Measurements from ENCODE around the gene TLE6.
A peak's percentile ranks its signal among the peaks of the same experiment; 100 is the strongest.

TLE6 gene

DNA sequence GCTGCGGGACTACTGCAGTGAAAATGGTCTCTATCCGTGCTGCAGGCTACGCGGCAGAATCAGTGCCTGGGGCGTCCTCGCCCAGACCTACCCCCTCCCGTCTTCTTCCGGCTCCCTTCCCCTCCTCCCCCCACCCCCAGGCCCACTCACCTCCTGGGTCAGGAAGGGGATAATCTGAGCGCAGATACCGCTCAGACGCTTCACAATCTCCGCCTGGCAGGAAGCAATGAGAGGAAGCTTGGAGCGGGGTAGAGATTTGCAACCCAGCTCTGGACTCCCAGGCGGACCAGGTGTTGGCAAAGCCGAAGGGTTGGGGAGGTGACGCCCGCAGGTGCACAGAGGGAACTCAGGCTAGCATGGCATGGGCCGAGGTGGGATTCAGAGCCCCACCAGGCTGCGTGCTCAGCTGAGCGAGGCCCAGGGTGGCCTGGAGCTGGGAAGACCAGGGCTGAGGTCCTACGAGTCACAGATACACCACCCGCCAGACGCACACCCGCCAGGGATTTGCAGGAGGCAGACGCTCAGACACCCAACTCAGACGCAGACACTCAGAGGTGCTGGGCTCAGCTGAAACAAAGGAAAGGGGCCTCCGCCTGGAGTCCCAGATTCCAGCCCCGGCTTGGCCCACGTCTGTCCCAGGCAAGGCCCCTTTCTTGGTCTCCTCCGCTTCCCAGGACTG is 47.6 kb downstream of the TLE6 start:
- H3K4me3 ChIP-seq (replicated peaks in 1 of 2; ENCODE audit: low read depth in 2 of 2, low read length in 2 of 2), result no peak overlapping the region
- no peak for DNase-seq (ENCODE audit: low read depth in 2 of 2)

DNA sequence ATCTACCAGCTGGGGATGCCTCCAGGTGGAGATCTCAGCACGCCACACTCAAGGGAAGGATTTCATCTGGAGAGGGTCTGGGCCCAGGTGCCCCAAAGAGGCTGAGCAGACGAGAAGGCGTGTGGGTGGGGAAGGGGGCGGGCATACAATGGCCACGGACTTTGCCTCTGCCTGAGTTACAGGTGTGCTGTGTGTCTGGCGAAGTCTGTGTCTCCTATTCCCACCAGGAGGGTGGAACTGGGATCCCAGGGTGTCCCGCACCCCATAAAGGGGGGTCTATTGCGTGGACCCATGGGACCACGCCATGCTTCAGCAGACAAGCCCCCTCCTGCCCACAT is 48.2 kb downstream of the TLE6 start:
- no peak overlapping the region for H3K4me3 ChIP-seq (replicated peaks in 1 of 2; ENCODE audit: low read depth in 2 of 2, low read length in 2 of 2)
- DNase-seq (ENCODE audit: low read depth in 2 of 2), result no peak
- TF ChIP-seq, protein P1, sequence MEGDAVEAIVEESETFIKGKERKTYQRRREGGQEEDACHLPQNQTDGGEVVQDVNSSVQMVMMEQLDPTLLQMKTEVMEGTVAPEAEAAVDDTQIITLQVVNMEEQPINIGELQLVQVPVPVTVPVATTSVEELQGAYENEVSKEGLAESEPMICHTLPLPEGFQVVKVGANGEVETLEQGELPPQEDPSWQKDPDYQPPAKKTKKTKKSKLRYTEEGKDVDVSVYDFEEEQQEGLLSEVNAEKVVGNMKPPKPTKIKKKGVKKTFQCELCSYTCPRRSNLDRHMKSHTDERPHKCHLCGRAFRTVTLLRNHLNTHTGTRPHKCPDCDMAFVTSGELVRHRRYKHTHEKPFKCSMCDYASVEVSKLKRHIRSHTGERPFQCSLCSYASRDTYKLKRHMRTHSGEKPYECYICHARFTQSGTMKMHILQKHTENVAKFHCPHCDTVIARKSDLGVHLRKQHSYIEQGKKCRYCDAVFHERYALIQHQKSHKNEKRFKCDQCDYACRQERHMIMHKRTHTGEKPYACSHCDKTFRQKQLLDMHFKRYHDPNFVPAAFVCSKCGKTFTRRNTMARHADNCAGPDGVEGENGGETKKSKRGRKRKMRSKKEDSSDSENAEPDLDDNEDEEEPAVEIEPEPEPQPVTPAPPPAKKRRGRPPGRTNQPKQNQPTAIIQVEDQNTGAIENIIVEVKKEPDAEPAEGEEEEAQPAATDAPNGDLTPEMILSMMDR (IDR thresholded peaks at IDR 0.05; ENCODE audit: low read depth, low read length), result no peak

More for the DNA sequence above, 47.6 kb downstream of the TLE6 start:
- TF ChIP-seq, protein P1 (IDR thresholded peaks at IDR 0.05; ENCODE audit: low read depth, low read length), result no peak

DNA sequence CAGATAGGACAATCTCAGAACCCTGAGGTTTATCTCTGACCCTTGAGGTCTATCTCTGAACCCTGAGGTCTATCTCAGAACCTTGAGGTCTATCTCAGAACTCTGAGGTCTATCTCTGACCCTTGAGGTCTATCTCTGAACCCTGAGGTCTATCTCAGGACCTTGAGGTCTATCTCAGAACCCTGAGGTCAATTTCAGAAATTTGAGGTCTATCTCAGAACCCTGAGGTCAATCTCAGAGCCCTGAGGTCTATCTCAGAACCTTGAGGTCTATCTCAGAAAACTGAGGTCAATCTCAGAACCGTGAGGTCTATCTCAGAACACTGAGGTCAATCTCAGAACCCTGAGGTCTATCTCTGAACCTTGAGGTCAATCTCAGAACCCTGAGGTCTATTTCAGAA is 49.4 kb downstream of the TLE6 start:
- no peak overlapping the region for H3K4me3 ChIP-seq (replicated peaks in 1 of 2; ENCODE audit: low read depth in 2 of 2, low read length in 2 of 2)
- DNase-seq (ENCODE audit: low read depth in 2 of 2), result no peak
- TF ChIP-seq, protein P1 (IDR thresholded peaks at IDR 0.05; ENCODE audit: low read depth, low read length), result no peak

DNA sequence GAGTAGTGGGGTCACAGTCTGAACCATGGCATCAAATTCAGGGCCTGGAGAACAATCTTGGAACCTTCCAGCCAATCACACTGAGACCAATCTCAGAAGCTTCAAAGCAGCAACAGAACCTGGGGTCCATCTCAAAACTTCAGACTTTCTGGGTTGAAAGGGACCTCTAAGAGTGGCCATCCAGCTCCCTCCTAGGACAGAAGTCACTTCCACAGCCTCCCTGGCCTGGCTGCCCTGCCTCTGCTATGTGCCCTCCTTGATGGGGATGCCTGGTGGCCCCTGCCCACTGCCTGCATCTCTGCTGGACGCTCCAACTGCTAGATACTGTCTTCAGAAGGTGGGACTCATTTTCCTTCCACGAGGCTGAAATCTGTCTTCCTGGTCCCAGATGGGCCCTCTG is 49.9 kb downstream of the TLE6 start:
- TF ChIP-seq, protein P1 (IDR thresholded peaks at IDR 0.05; ENCODE audit: low read depth, low read length), result no peak
- no peak overlapping the region for H3K4me3 ChIP-seq (replicated peaks in 1 of 2; ENCODE audit: low read depth in 2 of 2, low read length in 2 of 2)
- no peak for DNase-seq (ENCODE audit: low read depth in 2 of 2)

DNA sequence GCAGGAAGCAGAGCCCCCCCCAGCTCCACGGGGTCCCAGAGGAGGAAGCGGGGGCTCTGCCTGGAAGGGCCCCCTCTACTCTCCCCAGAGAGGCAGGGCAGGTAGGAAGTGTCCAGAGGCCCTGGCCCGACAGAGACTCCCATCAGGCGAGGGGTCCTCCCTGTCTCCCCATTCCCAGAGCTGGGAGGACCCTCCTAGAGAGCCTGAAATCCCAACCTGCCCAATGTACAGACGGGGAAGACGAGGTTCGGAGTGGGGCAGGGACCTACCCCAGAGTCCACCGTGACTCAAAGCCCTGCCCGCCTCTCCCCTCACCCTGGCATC is 50.6 kb downstream of the TLE6 start:
- no peak for DNase-seq (ENCODE audit: low read depth in 2 of 2)
- TF ChIP-seq, protein P1 (IDR thresholded peaks at IDR 0.05; ENCODE audit: low read depth, low read length), result no peak
- H3K4me3 ChIP-seq (replicated peaks in 1 of 2; ENCODE audit: low read depth in 2 of 2, low read length in 2 of 2), result peak overlapping the region in 1 of 2 donors; percentile 73

DNA sequence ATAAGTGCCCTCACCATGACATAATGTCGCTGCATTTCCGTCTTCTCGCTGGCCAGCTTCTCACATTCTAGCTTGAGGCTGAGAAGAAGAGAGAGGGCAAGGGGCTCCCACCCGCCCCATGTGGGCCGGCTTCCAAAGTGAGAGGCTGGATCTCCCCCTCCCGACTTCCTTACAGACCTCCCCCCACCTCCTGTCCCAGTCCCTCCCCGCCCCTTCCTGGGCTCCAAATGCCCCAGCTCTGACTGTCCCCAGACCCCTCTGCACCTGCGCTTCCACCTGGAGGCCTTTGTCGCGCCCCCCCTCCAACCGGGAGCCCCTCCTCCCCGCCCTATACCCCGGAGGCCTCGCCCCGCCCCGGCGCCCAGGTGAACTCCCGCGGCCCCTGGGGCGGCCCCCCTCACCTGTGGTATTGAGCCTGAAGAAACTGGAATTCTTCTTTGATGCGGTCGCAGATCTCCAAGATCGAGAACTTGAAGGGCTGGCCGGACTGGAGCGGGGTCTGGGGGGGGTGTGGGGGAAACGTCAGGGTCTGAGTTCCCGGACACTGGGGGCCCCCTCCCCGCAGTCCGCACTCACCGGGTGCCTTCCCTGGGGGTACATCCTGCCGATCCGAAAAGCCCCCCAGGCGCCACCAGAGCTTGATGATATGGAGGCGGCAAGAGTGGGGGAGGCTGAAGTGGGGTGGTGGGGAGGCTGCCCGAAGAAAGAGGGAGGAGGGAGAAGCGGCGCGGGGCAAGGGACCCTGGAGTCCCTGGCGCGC is 51.1 kb downstream of the TLE6 start:
- no peak for DNase-seq (ENCODE audit: low read depth in 2 of 2)
- H3K4me3 ChIP-seq (replicated peaks in 1 of 2; ENCODE audit: low read depth in 2 of 2, low read length in 2 of 2), result peak overlapping the region; percentile 54 to 73
- TF ChIP-seq, protein P1 (IDR thresholded peaks at IDR 0.05; ENCODE audit: low read depth, low read length), result no peak

Measured in cardiac fibroblast (primary cell).